Chondrocyte (in vitro differentiated cells): ENCODE measurements around the gene CAPN15. TPM values are rescaled to one million over a fixed set of nuclear protein-coding genes. Genes with fewer than 3 reads are reported as not detected.

ENCODE experiments used
- DNase-seq: peaks from one replicate; pipeline ENCODE4 v3.0.0; 2021; ENCODE audit warnings: mixed read lengths, low spot score
- H3K27ac Mint-ChIP-seq: one replicate; pipeline ENCODE4 v1.8.0; 2021; ENCODE audit warnings: mild to moderate bottlenecking, moderate library complexity, mixed read lengths; ENCODE audit not compliant: unreplicated experiment
- H3K27me3 Mint-ChIP-seq: 2 replicates; pipeline ENCODE4 v1.8.0; 2021; ENCODE audit warnings: low read depth, mixed read lengths
- H3K36me3 Mint-ChIP-seq: 2 replicates; pipeline ENCODE4 v1.8.0; 2021; ENCODE audit warnings: low read depth, mixed read lengths
- H3K4me1 Mint-ChIP-seq: 2 replicates; pipeline ENCODE4 v1.8.0; 2021; ENCODE audit warnings: low read depth, mild to moderate bottlenecking, mixed read lengths
- H3K4me3 Mint-ChIP-seq: one replicate; pipeline ENCODE4 v1.8.0; 2021; ENCODE audit warnings: mild to moderate bottlenecking, moderate library complexity, mixed read lengths; ENCODE audit not compliant: unreplicated experiment
- H3K9me3 Mint-ChIP-seq: 2 replicates; pipeline ENCODE4 v1.8.0; 2021; ENCODE audit warnings: low read depth, mixed read lengths
- total RNA-seq: library from RNA; stranded (reverse); gene quantifications from 3 replicates; pipeline ENCODE4 v1.2.1, GENCODE V29; 2021
- TF ChIP-seq, protein P1 (sequence below): fragments of 200-600 bp; sonication (generic); IDR thresholded peaks from 2 replicates; pipeline ENCODE4 v1.5.0; 2021; ENCODE audit warnings: antibody characterized with exemption, mild to moderate bottlenecking, moderate library complexity

Gene CAPN15
- total RNA-seq, 1 donor from 2014 or later: 28.8 TPM

GRCh38 chr16:589658-590187 is 62.2 kb downstream of the CAPN15 start, which contains the start of gene RAB40C:
Gene RAB40C, plus strand, starts transcription at chr16:590066. Its CDS starts 226 bp downstream, at chr16:590292.
- H3K36me3 Mint-ChIP-seq: no peaks in the 10 kb centered on the region

DNA sequence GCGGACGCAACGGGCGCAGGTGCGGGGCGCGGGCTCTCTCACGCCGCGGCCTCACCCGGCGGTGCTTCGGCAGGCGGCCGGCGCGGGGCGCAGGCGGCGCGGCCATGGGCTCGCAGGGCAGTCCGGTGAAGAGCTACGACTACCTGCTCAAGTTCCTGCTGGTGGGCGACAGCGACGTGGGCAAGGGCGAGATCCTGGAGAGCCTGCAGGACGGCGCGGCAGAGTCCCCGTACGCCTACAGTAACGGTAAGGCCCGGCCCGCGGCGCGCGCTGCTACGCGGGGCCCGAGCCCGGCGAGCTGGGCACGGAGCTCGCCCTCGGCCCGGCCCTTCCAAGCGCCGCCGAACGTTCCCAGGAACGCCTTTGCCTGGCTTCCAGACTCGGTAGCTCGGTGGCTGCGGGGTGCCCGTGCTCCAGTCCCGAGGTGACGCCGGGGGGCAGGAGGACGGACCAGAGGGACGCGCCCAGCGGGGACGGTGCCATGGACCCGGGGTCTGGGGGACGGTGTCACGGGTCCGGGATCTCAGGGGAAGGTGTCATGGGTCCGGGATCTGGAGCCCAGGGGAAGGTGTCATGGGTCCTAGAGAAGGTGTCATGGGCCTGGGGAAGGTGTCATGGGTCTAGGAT is 62.8 kb downstream of the CAPN15 start:
- TF ChIP-seq, protein P1, sequence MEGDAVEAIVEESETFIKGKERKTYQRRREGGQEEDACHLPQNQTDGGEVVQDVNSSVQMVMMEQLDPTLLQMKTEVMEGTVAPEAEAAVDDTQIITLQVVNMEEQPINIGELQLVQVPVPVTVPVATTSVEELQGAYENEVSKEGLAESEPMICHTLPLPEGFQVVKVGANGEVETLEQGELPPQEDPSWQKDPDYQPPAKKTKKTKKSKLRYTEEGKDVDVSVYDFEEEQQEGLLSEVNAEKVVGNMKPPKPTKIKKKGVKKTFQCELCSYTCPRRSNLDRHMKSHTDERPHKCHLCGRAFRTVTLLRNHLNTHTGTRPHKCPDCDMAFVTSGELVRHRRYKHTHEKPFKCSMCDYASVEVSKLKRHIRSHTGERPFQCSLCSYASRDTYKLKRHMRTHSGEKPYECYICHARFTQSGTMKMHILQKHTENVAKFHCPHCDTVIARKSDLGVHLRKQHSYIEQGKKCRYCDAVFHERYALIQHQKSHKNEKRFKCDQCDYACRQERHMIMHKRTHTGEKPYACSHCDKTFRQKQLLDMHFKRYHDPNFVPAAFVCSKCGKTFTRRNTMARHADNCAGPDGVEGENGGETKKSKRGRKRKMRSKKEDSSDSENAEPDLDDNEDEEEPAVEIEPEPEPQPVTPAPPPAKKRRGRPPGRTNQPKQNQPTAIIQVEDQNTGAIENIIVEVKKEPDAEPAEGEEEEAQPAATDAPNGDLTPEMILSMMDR: peak; percentile 47
- peaks cover 42% of the 10 kb centered on the region for H3K4me1 Mint-ChIP-seq
- H3K4me3 Mint-ChIP-seq: peak overlapping the region; percentile 93
- peak; percentile 89 for DNase-seq
- H3K9me3 Mint-ChIP-seq: no peaks in the 10 kb centered on the region
- H3K27me3 Mint-ChIP-seq: no peaks in the 10 kb centered on the region
- peak overlapping the region; percentile 92 for H3K27ac Mint-ChIP-seq
- H3K36me3 Mint-ChIP-seq: no peaks in the 10 kb centered on the region

More at GRCh38 chr16:589658-590187, 62.2 kb downstream of the CAPN15 start, which contains the start of gene RAB40C:
- H3K4me3 Mint-ChIP-seq: peak within 1 kb of the TSS; percentile 95
- H3K4me1 Mint-ChIP-seq: peaks cover 42% of the 10 kb centered on the region
- no peaks in the 10 kb centered on the region for H3K27me3 Mint-ChIP-seq
- no peaks in the 10 kb centered on the region for H3K9me3 Mint-ChIP-seq
- peak; percentile 100 for DNase-seq
- TF ChIP-seq, protein P1: no peak
- H3K27ac Mint-ChIP-seq: peak within 1 kb of the TSS; percentile 100

GRCh38 chr16:590815-591200 is 63.3 kb downstream of the CAPN15 start:
- H3K4me1 Mint-ChIP-seq: peaks cover 39% of the 10 kb centered on the region
- H3K27me3 Mint-ChIP-seq: no peaks in the 10 kb centered on the region
- H3K4me3 Mint-ChIP-seq: peak overlapping the region; percentile 93
- no peaks in the 10 kb centered on the region for H3K9me3 Mint-ChIP-seq
- H3K36me3 Mint-ChIP-seq: no peaks in the 10 kb centered on the region
- no peak for DNase-seq
- H3K27ac Mint-ChIP-seq: peak overlapping the region; percentile 92
- TF ChIP-seq, protein P1: no peak

GRCh38 chr16:591231-591630 is 63.7 kb downstream of the CAPN15 start:
- Mint-ChIP-seq H3K9me3 (no peaks in the 10 kb centered on the region), H3K27me3 (no peaks in the 10 kb centered on the region), H3K36me3 (no peaks in the 10 kb centered on the region), H3K4me3 (peak overlapping the region; percentile 93), H3K4me1 (peaks cover 37% of the 10 kb centered on the region), H3K27ac (peak overlapping the region; percentile 92)
- TF ChIP-seq, protein P1: no peak
- no peak for DNase-seq

DNA sequence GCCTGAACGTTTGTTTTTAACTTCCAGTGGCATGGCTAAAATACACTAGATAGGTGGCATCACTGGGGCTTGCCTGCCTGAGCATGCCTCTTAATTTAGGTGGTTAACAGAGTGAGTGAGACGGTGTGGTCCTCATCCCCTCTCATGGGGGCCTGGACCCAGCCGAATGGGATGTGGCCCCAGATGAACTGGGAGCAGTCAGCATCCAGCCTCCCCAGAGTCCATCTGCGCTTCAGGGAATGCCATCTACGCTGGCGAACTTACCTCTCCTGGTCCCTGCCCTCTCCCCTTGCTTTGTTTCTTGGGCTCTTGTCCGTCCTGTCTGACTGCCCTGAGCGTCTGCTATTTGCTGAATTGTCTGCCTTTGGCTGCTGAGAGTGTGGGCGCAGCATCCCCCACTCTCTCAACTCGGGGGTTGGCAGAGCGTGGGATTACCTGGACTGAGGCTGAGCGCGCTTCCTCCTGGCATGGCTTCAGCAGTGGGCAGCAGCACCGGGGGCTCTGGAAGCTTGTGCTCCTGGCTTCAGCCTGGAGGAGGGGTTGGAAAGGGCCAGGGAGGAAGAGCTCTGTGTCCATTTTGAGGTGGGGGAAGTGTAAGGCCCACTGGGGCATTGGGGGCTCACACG is 64.5 kb downstream of the CAPN15 start:
- peaks cover 5% of the 10 kb centered on the region for H3K36me3 Mint-ChIP-seq
- DNase-seq: no peak
- H3K9me3 Mint-ChIP-seq: no peaks in the 10 kb centered on the region
- no peak overlapping the region for H3K4me3 Mint-ChIP-seq
- no peak overlapping the region for H3K27ac Mint-ChIP-seq
- no peaks in the 10 kb centered on the region for H3K27me3 Mint-ChIP-seq
- peaks cover 32% of the 10 kb centered on the region for H3K4me1 Mint-ChIP-seq
- TF ChIP-seq, protein P1: no peak
